Measurements from ENCODE around the gene XDH. TPM values are rescaled to one million over a fixed set of nuclear protein-coding genes. Genes with fewer than 3 reads are reported as not detected.

Gene XDH
- total and polyA plus RNA-seq, 9 of the 15 experiments (the other 6 are each of a cell fraction or from before 2014, with no cell fraction given): 0.04 to 0.06 TPM; not detected in 7

DNA sequence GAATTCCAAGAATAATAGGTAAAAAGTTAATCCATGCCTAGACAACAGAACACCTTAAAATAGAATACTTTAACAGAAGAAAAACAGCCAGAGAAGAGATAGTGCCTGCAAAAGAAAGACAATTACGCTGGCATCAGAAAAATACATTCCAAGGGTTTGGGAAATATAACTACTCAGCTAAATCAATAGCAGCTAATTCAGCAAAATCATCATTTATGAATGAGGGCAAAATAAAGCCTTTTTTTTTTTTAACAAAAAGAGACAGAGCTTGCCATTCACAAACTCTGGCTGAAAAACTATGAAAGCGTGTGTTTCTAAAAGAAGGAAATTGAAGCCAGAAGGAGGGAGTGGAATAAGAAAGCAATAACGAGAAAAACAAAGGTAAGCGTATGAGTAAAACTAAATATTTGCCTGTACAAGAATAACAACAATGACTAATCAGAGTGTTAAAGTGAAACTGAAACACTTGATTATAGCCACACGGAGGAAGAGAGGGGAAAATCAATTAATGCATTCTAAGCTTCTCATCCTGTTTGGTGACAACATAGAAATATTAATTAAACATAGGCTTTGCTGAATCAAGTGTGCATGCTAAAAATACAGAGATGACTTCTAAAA lies 90.4 kb downstream of the XDH start (continued):
- TF ChIP-seq, protein P1, sequence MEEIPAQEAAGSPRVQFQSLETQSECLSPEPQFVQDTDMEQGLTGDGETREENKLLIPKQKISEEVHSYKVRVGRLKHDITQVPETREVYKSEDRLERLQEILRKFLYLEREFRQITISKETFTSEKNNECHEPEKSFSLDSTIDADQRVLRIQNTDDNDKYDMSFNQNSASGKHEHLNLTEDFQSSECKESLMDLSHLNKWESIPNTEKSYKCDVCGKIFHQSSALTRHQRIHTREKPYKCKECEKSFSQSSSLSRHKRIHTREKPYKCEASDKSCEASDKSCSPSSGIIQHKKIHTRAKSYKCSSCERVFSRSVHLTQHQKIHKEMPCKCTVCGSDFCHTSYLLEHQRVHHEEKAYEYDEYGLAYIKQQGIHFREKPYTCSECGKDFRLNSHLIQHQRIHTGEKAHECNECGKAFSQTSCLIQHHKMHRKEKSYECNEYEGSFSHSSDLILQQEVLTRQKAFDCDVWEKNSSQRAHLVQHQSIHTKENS (CRISPR knock-in tag; IDR thresholded peaks at IDR 0.05): no peak
- TF ChIP-seq, protein P2, sequence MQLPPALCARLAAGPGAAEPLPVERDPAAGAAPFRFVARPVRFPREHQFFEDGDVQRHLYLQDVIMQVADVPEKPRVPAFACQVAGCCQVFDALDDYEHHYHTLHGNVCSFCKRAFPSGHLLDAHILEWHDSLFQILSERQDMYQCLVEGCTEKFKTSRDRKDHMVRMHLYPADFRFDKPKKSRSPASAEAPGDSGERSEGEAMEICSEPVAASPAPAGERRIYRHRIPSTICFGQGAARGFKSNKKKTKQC (CRISPR knock-in tag; IDR thresholded peaks at IDR 0.05): no peak
- TF ChIP-seq SLC30A9 (CRISPR knock-in tag; IDR thresholded peaks at IDR 0.05) (no peak), GABPB1 (CRISPR knock-in tag; IDR thresholded peaks at IDR 0.05) (no peak), CBFA2T2 (conservative IDR thresholded peaks at IDR 0.05) (no peak), ZC3H11A (IDR thresholded peaks at IDR 0.05; ENCODE audit: low read depth, low read length) (no peak), ZFPM2 (CRISPR knock-in tag; IDR thresholded peaks at IDR 0.05) (no peak), ZNF316 (IDR thresholded peaks at IDR 0.05) (peak; percentile 59)
- TF ChIP-seq, protein P3, sequence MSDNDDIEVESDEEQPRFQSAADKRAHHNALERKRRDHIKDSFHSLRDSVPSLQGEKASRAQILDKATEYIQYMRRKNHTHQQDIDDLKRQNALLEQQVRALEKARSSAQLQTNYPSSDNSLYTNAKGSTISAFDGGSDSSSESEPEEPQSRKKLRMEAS (CRISPR knock-in tag; IDR thresholded peaks at IDR 0.05): no peak
- TF ChIP-seq, protein P4, sequence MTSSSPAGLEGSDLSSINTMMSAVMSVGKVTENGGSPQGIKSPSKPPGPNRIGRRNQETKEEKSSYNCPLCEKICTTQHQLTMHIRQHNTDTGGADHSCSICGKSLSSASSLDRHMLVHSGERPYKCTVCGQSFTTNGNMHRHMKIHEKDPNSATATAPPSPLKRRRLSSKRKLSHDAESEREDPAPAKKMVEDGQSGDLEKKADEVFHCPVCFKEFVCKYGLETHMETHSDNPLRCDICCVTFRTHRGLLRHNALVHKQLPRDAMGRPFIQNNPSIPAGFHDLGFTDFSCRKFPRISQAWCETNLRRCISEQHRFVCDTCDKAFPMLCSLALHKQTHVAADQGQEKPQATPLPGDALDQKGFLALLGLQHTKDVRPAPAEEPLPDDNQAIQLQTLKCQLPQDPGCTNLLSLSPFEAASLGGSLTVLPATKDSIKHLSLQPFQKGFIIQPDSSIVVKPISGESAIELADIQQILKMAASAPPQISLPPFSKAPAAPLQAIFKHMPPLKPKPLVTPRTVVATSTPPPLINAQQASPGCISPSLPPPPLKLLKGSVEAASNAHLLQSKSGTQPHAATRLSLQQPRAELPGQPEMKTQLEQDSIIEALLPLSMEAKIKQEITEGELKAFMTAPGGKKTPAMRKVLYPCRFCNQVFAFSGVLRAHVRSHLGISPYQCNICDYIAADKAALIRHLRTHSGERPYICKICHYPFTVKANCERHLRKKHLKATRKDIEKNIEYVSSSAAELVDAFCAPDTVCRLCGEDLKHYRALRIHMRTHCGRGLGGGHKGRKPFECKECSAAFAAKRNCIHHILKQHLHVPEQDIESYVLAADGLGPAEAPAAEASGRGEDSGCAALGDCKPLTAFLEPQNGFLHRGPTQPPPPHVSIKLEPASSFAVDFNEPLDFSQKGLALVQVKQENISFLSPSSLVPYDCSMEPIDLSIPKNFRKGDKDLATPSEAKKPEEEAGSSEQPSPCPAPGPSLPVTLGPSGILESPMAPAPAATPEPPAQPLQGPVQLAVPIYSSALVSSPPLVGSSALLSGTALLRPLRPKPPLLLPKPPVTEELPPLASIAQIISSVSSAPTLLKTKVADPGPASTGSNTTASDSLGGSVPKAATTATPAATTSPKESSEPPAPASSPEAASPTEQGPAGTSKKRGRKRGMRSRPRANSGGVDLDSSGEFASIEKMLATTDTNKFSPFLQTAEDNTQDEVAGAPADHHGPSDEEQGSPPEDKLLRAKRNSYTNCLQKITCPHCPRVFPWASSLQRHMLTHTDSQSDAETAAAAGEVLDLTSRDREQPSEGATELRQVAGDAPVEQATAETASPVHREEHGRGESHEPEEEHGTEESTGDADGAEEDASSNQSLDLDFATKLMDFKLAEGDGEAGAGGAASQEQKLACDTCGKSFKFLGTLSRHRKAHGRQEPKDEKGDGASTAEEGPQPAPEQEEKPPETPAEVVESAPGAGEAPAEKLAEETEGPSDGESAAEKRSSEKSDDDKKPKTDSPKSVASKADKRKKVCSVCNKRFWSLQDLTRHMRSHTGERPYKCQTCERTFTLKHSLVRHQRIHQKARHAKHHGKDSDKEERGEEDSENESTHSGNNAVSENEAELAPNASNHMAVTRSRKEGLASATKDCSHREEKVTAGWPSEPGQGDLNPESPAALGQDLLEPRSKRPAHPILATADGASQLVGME (CRISPR knock-in tag; IDR thresholded peaks at IDR 0.05): no peak

Data from K562 (cell line).